Breast epithelium (tissue), 3 donors: Measurements from ENCODE around the gene CPN1.

Experiments used
- POLR2A ChIP-seq: fragments of 450-650 bp; IDR thresholded peaks from one replicate; pipeline ENCODE4 v1.6.1; 2016; ENCODE audit warnings: antibody characterized with exemption, mild to moderate bottlenecking, moderate library complexity
- POLR2AphosphoS5 ChIP-seq, 3 donors: sonication (generic); formaldehyde crosslinking; IDR thresholded peaks; one replicate each; pipeline ENCODE4 v1.6.1; 2017; ENCODE audit warnings: antibody characterized with exemption in 3 of 3
- TF ChIP-seq, protein P1 (sequence below), 3 donors: fragments of 450-650 bp; IDR thresholded peaks; one replicate each; pipeline ENCODE4 v1.5.1; 2016 to 2017; ENCODE audit warnings: antibody characterized with exemption in 3 of 3, mild to moderate bottlenecking in 3 of 3, moderate library complexity in 3 of 3

DNA sequence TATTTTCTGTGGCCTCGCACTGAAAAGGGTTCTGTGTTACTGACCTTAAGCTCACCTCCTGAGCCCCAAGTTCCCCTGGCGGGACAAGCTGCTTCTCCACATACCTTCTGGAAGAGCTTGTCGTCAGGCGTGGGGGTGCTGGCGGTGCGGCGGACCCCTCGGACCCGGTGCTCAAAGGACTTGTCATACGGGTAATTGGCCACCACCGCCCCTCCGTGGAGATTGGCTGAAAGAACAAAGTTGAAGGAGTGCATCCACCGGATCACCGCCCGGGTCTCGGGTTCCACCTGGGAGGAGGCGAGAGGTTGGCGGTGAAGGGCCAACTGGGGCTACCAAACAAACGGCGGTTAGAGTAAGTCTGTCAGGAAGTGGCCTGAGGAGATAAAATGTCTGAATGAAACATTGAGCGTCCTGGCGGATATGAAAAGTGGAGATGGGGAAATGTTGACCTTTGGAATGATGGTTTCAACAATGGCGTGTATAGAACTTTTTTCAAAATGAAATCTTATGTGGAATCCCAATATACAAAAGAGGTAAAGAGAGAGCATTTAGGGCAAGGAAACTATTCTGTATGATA lies 16.5 kb downstream of the CPN1 start:
- TF ChIP-seq POLR2A: no peak
- TF ChIP-seq, protein P1, sequence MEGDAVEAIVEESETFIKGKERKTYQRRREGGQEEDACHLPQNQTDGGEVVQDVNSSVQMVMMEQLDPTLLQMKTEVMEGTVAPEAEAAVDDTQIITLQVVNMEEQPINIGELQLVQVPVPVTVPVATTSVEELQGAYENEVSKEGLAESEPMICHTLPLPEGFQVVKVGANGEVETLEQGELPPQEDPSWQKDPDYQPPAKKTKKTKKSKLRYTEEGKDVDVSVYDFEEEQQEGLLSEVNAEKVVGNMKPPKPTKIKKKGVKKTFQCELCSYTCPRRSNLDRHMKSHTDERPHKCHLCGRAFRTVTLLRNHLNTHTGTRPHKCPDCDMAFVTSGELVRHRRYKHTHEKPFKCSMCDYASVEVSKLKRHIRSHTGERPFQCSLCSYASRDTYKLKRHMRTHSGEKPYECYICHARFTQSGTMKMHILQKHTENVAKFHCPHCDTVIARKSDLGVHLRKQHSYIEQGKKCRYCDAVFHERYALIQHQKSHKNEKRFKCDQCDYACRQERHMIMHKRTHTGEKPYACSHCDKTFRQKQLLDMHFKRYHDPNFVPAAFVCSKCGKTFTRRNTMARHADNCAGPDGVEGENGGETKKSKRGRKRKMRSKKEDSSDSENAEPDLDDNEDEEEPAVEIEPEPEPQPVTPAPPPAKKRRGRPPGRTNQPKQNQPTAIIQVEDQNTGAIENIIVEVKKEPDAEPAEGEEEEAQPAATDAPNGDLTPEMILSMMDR (IDR thresholded peaks at IDR 0.05): no peak
- TF ChIP-seq POLR2AphosphoS5 (IDR thresholded peaks at IDR 0.05): no peak
